Fibroblast of lung (primary cell): ENCODE measurements around the gene SIGMAR1. TPM values are rescaled to one million over a fixed set of nuclear protein-coding genes. Genes with fewer than 3 reads are reported as not detected.

Experiments
- DNase-seq, 2 donors: peaks; one replicate each; pipeline versions ENCODE4 v3.0.0 to v3.0.0-alpha.2; 2010; ENCODE audit warnings: low read depth in 2 of 2
- H2AFZ ChIP-seq: 2 replicates; pipeline ENCODE4 v1.5.1; 2012; ENCODE audit warnings: low read length, control low read depth, inconsistent platforms
- H3K27ac ChIP-seq: 2 replicates; pipeline ENCODE4 v1.5.1; 2011; ENCODE audit warnings: low read length, control low read depth; ENCODE audit not compliant: insufficient read depth
- H3K27me3 ChIP-seq: 2 replicates; pipeline ENCODE4 v1.5.1; 2011; ENCODE audit warnings: mild to moderate bottlenecking, low read length; ENCODE audit not compliant: control insufficient read depth, insufficient read depth
- H3K36me3 ChIP-seq: 2 replicates; pipeline ENCODE4 v1.5.1; 2011; ENCODE audit warnings: low read length; ENCODE audit not compliant: control insufficient read depth, insufficient read depth
- H3K4me1 ChIP-seq: 2 replicates; pipeline ENCODE4 v1.5.1; 2011; ENCODE audit warnings: low read length; ENCODE audit not compliant: control insufficient read depth, insufficient read depth; ENCODE audit errors: extremely low read depth
- H3K4me2 ChIP-seq: 2 replicates; pipeline ENCODE4 v1.5.1; 2011; ENCODE audit warnings: low read length, control low read depth; ENCODE audit not compliant: insufficient read depth; ENCODE audit errors: extremely low read depth
- H3K4me3 ChIP-seq, 4 experiments: fragments of 200-600 bp in 1 of 4; sonication (generic) in 1 of 4; replicated peaks in 1 of 4; 2 replicates each; pipeline ENCODE4 v1.5.1; 2011 to 2016; ENCODE audit warnings: low read length in 4 of 4, low read depth in 3 of 4, mild to moderate bottlenecking in 3 of 4, control low read depth in 2 of 4, inconsistent platforms in 1 of 4, mixed read lengths in 1 of 4; ENCODE audit not compliant: insufficient read depth in 1 of 4; ENCODE audit errors: control extremely low read depth in 1 of 4
- H3K79me2 ChIP-seq: 2 replicates; pipeline ENCODE4 v1.5.1; 2012; ENCODE audit warnings: mild to moderate bottlenecking, low read length, inconsistent platforms; ENCODE audit not compliant: control insufficient read depth, insufficient read depth
- H3K9ac ChIP-seq: 2 replicates; pipeline ENCODE4 v1.5.1; 2011; ENCODE audit warnings: mild to moderate bottlenecking, low read length, control low read depth; ENCODE audit not compliant: insufficient read depth
- H3K9me3 ChIP-seq: 2 replicates; pipeline ENCODE4 v1.5.1; 2012; ENCODE audit warnings: low read depth, low read length; ENCODE audit not compliant: control insufficient read depth, insufficient read depth
- H4K20me1 ChIP-seq: 2 replicates; pipeline ENCODE4 v1.5.1; 2011; ENCODE audit warnings: low read length; ENCODE audit not compliant: control insufficient read depth, insufficient read depth; ENCODE audit errors: extremely low read depth
- EZH2 ChIP-seq: IDR thresholded peaks from 2 replicates; pipeline ENCODE4 v1.5.1; 2012; ENCODE audit warnings: low read length, control low read depth, mild to moderate bottlenecking; ENCODE audit errors: missing control alignments
- polyA plus RNA-seq, 2 donors: library from polyadenylated mRNA; depleted of rRNA in 1 of 2; stranded (reverse) in 1 of 2; unstranded in 1 of 2; fragments of >200 nt; gene quantifications; 2 replicates each; pipeline ENCODE4 v1.2.1, GENCODE V29; 2011 to 2012; ENCODE audit warnings: missing spikeins in 1 of 2
- total RNA-seq: library from RNA; depleted of rRNA; stranded (reverse); fragments of >200 nt; gene quantifications from 2 replicates; pipeline ENCODE4 v1.2.1, GENCODE V29; 2014
- TF ChIP-seq, protein P1 (sequence below), 2 donors: IDR thresholded peaks in 1 of 2; conservative IDR thresholded peaks in 1 of 2; 1 replicate in 1 of 2; 2 replicates in 1 of 2; pipeline ENCODE4 v1.5.1; 2011 to 2012; ENCODE audit warnings: low read length in 2 of 2, control low read depth in 1 of 2, inconsistent platforms in 1 of 2, low read depth in 1 of 2, mild to moderate bottlenecking in 1 of 2

SIGMAR1 gene
- total and polyA plus RNA-seq, 2 donors (not counting 1 experiment from before 2014, with no cell fraction given), result 52.5 to 61.2 TPM

DNA sequence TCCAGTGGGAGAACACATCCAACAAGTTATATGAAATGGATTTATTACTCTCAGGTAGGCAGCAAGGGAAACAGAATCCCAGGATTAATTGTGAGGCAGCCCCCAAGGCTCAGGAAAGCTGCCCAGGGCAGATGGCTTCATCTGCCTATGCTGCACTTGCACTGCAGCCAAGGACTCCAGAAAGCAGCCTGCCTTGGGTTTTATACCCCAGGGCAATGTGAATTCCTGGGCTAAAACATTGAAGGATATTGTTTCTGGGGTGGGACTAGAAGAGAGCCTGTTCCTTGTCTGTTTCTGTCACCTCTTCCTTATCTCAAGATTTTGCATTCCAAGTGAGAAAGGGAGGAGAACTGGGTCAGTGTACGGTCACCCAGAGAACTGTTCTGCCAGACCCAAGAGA lies 33.7 kb upstream of the SIGMAR1 start:
- Histone ChIP-seq H2AFZ (no peak overlapping the region), H3K4me2 (no peak overlapping the region), H3K4me3 (no peak overlapping the region), H3K9ac (no peak overlapping the region), H3K27ac (no peak overlapping the region), H3K36me3 (peaks cover 3% of the 10 kb centered on the region), H3K27me3 (no peaks in the 10 kb centered on the region), H3K79me2 (peaks cover 14% of the 10 kb centered on the region), H3K9me3 (no peaks in the 10 kb centered on the region), H3K4me1 (peaks cover 2% of the 10 kb centered on the region), H4K20me1 (no peaks in the 10 kb centered on the region)
- no peak for DNase-seq
- TF ChIP-seq, protein P1, sequence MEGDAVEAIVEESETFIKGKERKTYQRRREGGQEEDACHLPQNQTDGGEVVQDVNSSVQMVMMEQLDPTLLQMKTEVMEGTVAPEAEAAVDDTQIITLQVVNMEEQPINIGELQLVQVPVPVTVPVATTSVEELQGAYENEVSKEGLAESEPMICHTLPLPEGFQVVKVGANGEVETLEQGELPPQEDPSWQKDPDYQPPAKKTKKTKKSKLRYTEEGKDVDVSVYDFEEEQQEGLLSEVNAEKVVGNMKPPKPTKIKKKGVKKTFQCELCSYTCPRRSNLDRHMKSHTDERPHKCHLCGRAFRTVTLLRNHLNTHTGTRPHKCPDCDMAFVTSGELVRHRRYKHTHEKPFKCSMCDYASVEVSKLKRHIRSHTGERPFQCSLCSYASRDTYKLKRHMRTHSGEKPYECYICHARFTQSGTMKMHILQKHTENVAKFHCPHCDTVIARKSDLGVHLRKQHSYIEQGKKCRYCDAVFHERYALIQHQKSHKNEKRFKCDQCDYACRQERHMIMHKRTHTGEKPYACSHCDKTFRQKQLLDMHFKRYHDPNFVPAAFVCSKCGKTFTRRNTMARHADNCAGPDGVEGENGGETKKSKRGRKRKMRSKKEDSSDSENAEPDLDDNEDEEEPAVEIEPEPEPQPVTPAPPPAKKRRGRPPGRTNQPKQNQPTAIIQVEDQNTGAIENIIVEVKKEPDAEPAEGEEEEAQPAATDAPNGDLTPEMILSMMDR (conservative IDR thresholded peaks at IDR 0.05 in 1 of 2, IDR thresholded peaks at IDR 0.05 in 1 of 2; ENCODE audit: low read depth in 1 of 2, low read length in 2 of 2), result no peak
- no peak for TF ChIP-seq EZH2

DNA sequence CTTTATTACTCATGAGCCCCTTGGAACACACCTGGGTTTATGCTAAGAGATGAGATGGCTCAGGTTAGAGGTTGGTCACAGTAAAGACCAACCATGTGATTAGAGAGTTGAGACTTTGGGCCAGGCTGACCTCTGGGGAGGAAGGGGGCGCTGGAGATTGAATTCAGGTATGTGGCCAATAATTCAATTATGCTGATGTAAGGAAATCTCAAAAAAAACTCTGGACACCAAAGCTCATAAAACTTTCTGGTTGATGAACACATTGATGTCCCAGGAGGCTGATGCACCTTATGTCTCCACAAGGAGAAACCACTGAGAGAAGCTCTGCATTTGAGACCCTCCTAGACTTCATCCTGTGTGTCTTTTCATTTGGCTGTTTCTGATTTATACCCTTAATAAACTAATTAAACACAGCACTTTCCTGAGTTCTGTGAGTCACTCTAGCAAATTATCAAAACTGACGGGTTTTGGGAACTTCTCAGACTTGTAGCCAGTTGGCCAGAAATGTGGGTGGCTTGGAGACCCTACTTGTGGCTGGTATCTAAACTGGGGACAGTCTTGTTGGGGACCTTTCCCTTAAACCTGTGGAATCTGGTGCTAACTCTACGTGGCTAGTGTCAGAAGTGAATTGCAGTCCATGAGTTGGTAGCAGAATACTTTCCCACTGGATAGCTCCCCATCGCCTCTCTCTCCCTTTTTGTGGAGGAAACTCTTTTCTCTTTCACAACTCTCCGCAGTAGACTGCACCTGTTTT lies 32.4 kb upstream of the SIGMAR1 start:
- H3K9ac ChIP-seq, result no peak overlapping the region
- H3K4me1 ChIP-seq, result peaks cover 3% of the 10 kb centered on the region
- no peak overlapping the region for H3K4me3 ChIP-seq
- no peaks in the 10 kb centered on the region for H4K20me1 ChIP-seq
- TF ChIP-seq, protein P1 (conservative IDR thresholded peaks at IDR 0.05 in 1 of 2, IDR thresholded peaks at IDR 0.05 in 1 of 2; ENCODE audit: low read depth in 1 of 2, low read length in 2 of 2), result no peak
- TF ChIP-seq EZH2, result no peak
- no peak overlapping the region for H2AFZ ChIP-seq
- DNase-seq, result no peak
- H3K27ac ChIP-seq, result no peak overlapping the region
- no peaks in the 10 kb centered on the region for H3K9me3 ChIP-seq
- H3K27me3 ChIP-seq, result no peaks in the 10 kb centered on the region
- H3K79me2 ChIP-seq, result peaks cover 17% of the 10 kb centered on the region
- H3K36me3 ChIP-seq, result peaks cover 3% of the 10 kb centered on the region
- H3K4me2 ChIP-seq, result no peak overlapping the region

DNA sequence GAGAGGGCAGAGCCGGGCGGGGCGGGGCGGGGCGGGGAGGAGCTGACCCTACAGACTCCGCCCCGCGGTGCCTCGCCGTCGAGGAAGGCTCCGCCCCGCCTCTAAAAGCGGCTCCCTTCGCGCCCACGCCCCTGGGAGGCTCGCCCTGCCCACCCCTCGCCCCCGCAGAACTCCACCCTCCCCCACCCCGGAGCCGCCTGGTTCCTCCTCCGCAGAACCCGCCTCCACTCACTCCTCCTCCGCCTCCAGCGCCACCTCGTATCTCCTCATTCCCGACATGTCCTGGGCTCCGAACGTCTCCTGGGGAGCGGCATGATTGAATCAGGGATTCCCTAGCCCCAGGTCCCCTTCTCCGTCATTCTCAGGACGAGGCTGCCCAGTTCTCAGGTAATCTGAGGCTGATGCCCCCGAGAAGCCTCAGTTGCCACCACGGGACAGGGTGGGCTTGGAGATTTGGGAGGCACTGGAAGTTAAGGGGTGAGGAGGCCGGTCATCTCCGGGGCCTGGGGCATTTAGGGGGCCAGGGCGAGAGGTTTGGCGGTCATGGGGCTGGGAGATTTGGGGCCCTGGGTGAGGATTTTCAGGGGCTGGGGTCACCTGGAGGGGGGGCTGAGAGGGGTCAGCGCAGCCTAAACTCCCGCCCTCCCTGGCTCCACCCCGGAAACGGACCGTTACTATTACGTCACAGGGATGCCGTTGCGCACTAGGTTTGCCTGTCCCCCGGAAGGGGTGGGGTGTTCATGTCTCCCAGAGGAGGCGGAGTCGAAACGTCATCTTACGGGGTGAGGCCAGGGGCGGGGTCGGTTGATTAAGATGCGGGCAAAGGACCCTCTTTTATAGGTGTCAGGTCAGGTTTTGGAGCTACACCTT lies 28.0 kb upstream of the SIGMAR1 start:
- no peak for TF ChIP-seq EZH2
- TF ChIP-seq, protein P1 (conservative IDR thresholded peaks at IDR 0.05 in 1 of 2, IDR thresholded peaks at IDR 0.05 in 1 of 2; ENCODE audit: low read depth in 1 of 2, low read length in 2 of 2), result no peak
- peak; percentile 91 to 95 for DNase-seq

More for the DNA sequence above, 28.0 kb upstream of the SIGMAR1 start:
- H4K20me1 ChIP-seq, result no peaks in the 10 kb centered on the region
- peaks cover 9% of the 10 kb centered on the region for H3K4me1 ChIP-seq
- peak overlapping the region; percentile 99 for H3K27ac ChIP-seq
- H3K27me3 ChIP-seq, result no peaks in the 10 kb centered on the region
- peaks cover 17% of the 10 kb centered on the region for H3K79me2 ChIP-seq
- no peaks in the 10 kb centered on the region for H3K9me3 ChIP-seq
- H3K9ac ChIP-seq, result peak overlapping the region; percentile 91
- H3K36me3 ChIP-seq, result peaks cover 3% of the 10 kb centered on the region
- H2AFZ ChIP-seq, result peak overlapping the region; percentile 73
- H3K4me3 ChIP-seq, result peak overlapping the region; percentile 64 to 99 (median 92)
- peak overlapping the region; percentile 93 for H3K4me2 ChIP-seq
